Activated CD4-positive, alpha-beta T cell treated with anti-CD3 and anti-CD28 coated beads, Interleukin-2, amount 50 U/mL, for 48 hours (primary cell): ENCODE data around the gene NUP133.
"Not testable (repeated sequence)": the region's sequence is repeated elsewhere in the genome, so short reads cannot be mapped to it uniquely, and the experiment has no call there.

ENCODE experiments used
- DNase-seq, 2 experiments: peaks; one replicate each; pipeline ENCODE4 v3.0.0-alpha.2; 2020

The NUP133 gene

DNA sequence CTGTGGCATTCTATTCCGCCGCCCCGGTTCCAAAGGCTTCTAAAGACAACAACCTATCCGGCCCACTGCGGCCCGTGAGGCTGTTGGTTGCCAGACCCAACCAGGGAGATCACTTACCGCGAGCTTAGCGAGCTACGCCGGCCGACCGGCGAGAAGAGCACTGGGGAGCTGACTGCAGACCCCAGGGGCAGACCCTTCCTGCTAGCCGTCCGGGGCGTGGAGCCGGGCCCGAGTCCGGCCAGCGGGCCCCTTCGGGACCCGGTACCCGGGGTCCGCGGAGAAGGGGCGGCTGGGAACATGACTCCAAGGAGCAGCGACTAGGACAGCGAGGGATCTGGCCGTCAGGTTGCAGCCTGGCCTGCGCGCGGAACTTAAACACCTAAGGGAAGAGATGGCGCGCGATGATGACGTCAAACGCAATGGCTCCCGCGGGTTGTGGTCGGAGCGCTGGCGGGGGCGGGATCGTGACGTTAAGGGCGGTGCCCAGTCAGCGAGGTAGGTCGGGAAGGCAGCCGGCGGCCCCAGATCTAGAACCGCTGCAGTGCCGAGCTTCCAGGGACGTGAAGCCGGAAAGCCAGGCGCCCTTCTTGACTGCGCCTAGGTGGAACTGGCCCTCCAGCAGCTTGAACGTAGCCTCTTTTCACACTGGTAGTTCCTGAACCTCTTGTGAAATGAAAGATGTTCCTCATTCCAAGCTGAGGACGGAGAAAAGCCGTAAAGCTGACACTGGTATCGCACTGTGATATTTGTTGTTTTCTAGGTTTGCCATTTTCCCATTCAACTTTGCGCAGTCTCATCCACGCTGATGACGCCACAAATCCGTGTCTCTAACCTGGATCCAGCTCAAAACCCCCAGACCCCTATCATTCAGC lies at the start of gene NUP133:
TSS of gene NUP133 (minus strand) at position 391 of the 872 bp plus-strand sequence. CDS start at position 299, 92 bp downstream.
- DNase-seq, result peak; percentile 99 to 100

GRCh38 chr1:229557200-229557850 lies 49.2 kb upstream of the NUP133 start:
- no peak for DNase-seq

- no peak for DNase-seq
Measured at GRCh38 chr1:229554886-229555621, 46.9 kb upstream of the NUP133 start.

DNA sequence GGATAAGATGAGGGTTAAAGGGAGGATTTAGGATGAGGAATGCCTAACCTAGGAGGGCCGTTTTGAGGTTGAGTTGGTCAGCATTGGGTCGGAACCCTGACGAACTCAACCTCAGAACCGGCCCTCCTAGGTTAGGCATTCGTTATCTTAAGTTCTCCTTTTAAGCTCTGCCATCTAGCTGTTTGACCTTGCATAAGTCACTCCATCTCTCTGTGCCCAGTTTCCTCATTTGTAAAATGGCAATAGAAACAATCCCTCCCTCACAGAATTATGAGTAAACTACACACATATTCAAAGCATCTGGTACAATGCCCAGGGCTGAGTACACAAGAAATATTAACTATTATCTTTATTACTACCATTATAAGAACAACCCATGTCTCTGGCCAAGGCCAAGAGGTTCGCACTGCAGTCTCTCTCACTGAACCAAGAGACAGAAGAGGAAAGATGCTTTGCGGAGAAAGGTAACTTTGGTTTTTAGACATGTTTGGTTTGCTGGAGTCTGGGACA lies 45.5 kb upstream of the NUP133 start:
- DNase-seq, result no peak

DNA sequence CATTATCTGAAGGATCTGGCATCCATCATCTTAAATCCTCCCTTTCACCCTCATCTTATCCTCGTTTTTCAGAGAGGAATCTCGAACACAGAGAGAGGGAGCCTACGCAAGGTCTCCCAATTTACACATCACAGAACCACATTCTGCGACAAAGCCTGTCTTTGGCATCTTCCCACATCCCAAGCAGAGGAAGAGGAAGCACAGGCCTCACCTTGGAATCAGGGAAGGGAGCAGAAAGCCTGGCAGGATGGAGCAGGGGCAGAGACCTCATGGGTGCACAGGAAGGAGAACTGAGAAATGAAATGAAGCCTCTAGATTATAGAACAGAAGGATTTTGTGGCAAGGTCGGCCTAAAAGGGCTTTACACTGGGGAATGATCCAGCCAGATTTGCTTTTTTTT lies 44.6 kb upstream of the NUP133 start:
- DNase-seq, result no peak

DNA sequence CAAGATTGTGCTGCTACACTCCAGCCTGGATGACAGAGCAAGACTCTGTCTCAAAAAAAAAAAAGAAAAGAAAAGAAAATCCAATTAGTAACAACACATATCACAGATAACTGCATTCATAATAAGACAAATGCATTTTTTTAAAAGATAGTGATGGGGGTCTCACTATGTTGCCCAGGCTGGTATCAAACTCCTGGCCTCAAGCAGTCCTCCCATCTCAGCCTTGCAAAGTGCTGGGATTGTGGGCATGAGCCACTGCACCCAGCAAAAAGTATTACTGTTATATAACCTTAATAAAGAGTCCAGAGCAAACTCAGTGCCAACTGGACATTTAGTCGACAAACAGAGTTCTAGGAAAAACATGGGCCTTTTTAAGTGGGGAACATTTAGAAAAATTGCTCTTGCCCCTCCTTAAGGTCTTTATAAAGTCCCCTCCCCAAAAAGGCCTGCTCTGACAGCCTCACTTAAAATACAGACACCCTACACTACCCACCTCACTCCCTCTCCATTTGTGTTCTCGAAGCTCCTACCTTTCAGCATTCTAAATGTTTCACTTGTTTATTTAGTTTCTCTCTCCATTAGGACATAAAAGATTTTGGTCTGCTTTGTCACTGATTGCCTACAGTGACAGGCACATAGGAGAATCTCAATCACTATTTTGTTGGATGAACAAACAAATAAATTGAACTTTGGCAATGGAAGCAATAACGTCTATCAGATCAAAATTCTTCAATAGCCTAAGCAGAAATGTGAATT lies 42.8 kb upstream of the NUP133 start:
- DNase-seq, result no peak

GRCh38 chr1:229547542-229547941 lies 39.4 kb upstream of the NUP133 start:
- no peak for DNase-seq

DNA sequence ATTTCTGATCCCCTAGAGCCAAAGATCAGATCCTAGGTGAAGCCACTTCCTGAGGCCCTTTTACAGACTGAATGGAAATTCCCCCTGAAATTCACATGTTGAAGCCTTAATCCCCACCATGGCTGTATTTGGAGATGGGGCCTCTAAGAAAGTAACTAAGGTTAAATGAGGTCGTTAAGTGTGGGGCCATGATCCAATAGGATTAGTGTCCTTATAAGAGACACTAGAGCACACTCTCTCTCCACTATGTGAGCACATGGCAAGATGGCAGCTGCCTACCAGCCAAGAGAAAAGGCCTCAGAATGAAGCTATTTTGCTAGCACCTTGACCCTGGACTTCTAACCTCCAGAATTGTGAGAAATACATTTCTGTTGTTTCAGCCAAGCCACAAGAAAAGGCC lies 36.4 kb upstream of the NUP133 start:
- DNase-seq, result no peak

- DNase-seq, result no peak
Measured at GRCh38 chr1:229539863-229540506, 31.8 kb upstream of the NUP133 start.

GRCh38 chr1:229538945-229539344 lies 30.8 kb upstream of the NUP133 start:
- no peak for DNase-seq

GRCh38 chr1:229537894-229538293 lies 29.8 kb upstream of the NUP133 start:
- DNase-seq, result no peak

GRCh38 chr1:229536982-229537381 lies 28.8 kb upstream of the NUP133 start:
- DNase-seq, result no peak

DNA sequence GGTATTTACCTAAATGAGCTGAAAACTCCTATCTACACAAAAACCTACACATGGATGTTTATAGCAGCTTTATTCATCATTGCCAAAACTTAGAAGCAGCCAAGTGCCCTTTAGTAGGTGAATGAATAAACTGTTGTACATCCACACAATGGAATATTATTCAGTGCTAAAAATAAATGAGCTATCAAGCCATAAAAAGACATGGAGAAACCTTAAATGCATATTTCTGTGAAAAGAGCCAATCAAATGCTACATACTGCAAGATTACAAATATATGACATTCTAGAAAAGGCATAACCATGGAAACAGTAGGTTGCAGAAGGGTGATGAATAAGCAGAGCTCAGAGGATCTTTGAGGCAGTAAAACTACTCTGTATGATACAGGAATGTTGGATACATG lies 27.1 kb upstream of the NUP133 start:
- DNase-seq, result no peak

DNA sequence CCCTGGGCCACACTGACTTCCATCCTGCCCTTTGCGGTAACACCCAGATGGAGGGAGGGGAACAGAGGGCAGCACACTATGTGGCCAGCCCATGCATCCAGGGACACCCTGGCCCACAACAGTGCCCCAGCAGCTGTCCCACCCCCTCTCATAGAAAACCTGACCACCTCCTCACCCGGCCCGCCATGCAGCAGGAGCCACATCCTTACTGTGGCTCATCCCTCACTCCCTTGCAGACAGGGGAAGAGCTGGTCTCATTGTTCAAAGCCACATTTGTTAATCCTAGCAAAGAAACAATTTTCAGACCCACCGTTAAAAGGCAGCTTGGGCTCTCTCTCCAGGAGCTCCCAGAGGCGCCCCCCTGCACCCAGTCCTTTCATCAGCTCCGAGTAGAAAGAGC lies 23.2 kb upstream of the NUP133 start:
- no peak for DNase-seq

DNA sequence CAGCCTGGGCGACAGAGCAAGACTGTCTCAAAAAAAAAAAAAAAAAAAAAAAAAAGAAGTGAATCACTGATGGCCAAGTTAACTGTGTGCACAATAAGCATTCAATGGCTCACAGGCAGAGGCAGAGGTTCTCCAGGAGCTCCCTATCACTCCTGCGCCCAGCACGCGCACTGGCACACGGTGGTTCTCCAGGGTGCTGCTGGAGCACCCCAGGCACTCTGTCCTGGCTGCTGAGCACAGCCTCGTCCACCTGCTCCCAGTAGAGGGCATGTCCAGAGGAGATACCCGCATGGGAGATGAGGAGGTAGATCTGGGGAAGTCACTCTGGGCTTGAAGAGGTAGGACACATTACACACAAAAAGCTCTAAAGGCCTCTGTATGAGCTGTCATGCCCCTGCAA lies 21.5 kb upstream of the NUP133 start:
- no peak for DNase-seq

GRCh38 chr1:229526695-229527094 lies 18.6 kb upstream of the NUP133 start:
- DNase-seq, result no peak

GRCh38 chr1:229523052-229523451 lies 14.9 kb upstream of the NUP133 start:
- DNase-seq, result no peak

- DNase-seq, result peak; percentile 45 to 61
Measured at GRCh38 chr1:229514578-229515275, 6.6 kb upstream of the NUP133 start.

- DNase-seq, result not testable (repeated sequence)
Measured at GRCh38 chr1:229511625-229512024, 3.5 kb upstream of the NUP133 start.

DNA sequence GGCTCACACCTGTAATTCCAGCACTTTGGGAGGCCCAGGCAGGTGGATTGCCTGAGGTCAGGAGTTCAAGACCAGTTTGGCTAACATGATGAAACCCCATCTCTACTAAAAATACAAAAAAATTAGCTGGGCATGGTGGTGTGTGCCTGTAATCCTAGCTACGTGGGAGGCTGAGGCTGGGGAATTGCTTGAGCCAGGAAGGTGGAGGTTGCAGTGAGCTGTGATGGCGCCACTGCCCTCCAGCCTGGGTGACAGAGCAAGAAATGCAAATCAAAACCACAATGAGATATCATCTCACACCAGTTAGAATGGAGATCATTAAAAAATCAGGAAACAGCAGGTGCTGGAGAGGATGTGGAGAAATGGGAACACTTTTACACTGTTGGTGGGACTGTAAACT lies 3.1 kb upstream of the NUP133 start:
- not testable (repeated sequence) for DNase-seq

DNA sequence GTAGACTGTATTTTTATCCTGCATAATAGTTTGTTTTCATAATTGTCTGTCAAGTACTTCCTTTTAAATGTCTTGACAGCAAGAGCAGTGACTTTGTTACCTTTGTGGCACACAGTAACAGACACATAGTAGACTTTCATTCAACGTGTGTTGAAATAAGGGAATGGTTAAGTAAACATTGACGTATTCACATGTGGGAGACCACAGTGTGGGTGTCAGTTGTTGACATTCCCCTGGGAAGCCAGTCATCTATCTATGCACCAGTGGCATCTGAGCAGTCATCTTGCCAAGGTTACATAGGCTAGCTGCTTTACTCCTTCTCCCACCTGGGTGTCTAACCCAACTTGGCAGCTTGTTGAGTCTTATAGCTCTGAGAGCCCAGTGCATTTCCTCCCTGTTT lies 1.4 kb upstream of the NUP133 start:
- DNase-seq, result no peak
